HG03025 (cell line): ENCODE results near the gene GHRHR.

Experiments used
- ATAC-seq: cut with Tn5 transposase; IDR thresholded peaks from one replicate; pipeline ENCODE4 v1.9.1; 2021; ENCODE audit warnings: mild to moderate bottlenecking, moderate library complexity; ENCODE audit not compliant: unreplicated experiment, low FRiP score

Gene GHRHR

DNA sequence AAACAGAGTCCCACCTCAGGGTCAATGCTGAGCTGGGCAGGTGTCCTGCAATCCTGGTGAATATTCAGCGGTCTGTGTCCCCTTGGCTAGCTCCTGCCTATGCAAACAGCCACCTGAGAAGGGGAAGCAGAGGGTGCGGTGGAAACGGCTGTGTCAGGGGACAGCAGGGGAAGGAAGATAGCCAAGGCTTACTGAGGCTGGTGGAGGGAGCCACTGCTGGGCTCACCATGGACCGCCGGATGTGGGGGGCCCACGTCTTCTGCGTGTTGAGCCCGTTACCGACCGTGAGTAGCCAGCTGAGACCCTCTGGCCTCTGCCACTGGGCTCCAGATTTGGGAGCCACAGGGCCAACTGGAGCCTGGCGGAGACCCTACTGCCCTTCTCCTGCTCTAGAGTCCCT is at the start of gene GHRHR:
Gene GHRHR (plus strand): TSS at position 112 of the 400 bp plus-strand sequence. CDS start 116 bp downstream, at position 228.
- ATAC-seq: no peak

DNA sequence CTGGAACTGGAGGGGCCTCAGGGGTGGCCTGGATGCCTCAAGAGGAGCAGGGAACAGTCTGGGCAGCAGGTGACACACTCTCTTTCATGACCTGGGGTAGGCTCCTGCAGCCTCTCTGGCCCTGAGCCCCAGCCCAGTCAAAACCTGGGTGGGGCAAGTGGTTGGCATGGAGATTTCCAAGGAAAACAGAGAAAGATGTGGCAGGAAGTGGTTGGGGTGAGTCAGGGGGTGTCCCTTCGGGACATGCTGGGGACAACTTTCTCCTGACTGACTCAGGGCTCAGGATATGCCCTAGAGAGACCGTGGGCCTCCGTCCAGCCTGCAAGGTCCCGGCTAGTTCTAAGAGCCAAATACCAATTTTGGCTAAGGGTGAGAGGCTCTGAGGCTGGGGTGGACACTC is 49.2 kb upstream of the GHRHR start:
- ATAC-seq: no peak

DNA sequence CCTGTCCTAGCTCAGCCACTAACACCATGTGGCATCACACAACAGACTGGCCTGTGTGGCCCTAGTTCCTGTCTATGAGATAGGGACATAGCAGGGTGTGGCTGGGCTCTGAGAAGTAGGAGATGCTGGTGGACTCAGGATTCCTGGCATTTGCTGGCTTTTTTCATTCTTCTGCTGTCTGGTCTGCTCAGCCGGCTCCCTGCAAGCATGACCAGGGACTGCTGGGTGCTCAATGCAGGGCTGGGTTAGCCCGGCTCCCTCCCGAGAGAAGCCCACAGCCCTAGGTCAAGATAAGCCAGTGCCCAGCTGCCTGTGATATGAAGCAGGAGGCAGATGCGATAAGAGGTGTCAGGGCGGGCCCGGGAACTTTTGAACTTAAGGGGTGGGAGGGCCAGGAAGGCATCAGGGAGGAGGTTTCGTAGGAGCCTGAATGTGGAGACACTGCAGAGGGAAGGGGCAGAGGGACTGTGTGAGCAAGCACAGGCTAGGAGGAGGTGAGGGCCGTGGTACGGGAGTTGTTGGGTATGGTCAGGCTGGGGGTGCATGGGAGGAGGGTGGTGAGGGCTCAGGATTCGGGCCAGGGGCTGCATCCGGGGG is 48.6 kb upstream of the GHRHR start:
- no peak for ATAC-seq

DNA sequence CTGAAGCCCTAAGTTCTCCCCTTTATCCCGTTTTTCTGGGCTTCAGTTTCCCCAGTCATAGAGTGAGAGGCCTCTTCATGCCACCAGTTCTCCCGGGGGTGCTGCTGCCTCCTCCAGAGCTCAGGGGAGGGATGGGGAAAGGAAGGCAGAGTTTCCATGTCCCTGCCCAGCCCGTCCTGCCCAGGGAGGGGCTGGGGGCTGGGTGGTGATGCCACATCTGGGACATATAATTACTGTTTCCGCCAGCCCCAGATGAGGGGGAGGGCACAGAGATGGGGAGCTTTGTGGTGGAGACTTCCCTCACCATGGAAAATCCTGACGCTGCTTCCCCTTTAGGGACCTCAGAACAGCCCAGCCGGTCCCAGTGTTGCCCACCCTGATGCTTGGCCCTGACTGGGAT is 48.0 kb upstream of the GHRHR start:
- no peak for ATAC-seq

DNA sequence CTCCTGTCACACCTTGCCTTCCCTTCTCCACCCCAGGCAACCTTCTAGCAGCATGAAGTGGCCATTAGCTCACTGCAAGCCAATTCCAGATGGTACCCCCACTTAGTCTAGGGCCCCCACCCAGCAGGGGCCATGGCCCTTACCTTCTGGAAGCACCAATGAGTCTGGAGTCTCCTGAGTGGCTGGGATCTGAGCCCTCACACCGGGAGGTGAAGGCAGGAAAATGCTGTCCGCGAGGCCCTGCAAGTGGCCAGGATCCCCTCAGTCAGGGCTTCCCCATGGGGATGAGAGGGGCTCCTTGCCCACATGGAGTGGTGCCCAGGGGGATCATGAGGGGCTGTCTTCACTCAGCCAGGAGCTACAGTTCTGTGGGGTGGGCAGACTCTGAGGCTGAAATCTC is 47.5 kb upstream of the GHRHR start:
- no peak for ATAC-seq

DNA sequence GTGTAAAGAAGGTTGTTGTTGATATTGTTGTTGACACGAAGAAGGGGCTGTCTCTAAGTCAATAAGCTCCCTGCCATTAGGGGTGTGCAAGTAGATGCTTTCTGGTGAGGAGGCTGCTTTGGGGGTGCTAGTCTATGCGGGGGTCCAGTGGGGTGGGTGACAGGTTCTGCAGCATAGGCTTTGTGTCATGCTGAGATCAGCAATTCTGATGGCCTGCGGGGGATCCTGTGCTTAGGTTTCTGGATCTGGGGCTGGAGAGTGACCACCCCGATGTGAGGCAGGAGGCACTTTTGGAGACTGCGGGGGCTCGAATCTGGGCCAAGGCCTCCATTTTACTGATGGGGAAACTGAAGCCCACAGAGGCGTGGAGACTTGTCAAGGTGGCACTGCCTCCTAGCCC is 47.0 kb upstream of the GHRHR start:
- no peak for ATAC-seq

DNA sequence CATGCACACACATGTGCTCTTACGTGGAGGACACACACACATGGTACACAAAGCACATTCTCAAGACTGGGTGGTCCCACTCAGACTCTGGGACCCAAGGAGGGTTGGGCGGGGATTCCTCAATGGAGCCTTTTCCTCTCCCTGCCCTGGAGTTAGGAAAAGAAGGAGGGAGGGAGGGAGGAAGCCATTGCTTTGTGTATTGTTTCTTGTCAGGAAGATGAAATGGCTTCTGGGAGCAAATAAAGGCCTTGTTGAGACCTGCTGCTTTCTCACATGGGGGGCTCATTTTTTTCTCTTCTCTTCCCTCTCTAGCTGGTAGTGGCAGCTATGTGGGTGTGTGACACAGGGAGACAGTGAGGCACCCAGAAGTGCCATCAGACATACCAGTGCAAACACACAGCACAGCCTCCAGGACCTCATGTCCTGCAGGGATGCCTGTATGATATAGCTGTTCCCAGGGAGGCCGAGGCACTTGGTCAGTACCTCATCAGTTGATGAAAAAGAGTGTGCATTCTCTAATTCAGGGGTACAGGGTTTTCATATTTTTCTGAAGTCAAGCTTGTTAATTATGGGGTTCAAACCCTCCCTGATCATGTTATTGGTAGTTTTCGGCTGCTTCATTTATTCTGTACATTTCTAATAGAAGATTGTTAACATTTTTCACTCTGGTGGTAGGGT is 46.4 kb upstream of the GHRHR start:
- ATAC-seq: no peak

DNA sequence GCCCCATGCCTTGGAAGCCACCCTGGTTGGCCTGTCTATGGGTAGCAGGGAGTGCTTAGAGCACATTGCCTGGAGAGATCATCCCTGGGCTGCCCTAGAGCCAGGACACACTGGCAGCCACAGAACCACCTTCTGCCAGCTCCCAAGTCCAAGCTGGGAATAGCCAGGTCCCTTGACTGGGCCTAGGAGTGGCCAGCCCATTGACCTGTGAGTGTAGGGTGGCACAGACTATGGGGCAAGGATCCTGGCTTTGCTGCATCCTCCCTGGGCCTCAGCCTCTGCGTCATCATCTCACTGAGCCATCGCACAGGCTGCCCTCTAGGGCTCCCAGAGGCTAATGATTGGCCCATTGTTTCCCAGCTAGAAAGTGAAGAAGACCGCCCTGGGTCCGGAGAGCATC is 45.1 kb upstream of the GHRHR start:
- no peak for ATAC-seq

DNA sequence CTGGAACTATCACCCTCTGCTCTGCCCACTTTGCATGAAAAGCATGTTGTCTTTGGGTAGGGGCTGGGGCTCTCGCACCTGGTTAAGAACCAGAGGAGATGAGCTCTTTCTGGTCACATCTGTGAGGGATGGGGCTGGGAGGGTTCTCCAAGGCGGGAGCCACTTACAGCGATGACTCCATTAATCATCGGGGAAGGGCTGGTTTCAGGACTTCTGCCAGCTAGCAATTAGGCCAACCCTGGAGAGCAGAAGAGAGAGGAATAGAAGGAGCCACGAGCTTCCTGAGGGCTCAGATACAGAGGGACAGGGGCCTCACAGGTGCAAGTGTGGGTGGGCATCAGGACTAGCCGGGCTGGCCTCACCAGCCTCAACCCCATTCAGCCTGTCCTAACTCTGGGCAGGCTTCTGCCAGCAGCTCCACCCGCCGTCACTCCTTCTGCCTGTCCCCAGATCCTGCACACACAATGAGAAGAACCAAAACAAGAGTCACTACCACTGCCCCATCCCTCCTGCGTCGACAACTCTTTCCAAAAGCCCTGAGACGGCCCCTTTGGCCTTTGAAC is 43.7 kb upstream of the GHRHR start:
- no peak for ATAC-seq

DNA sequence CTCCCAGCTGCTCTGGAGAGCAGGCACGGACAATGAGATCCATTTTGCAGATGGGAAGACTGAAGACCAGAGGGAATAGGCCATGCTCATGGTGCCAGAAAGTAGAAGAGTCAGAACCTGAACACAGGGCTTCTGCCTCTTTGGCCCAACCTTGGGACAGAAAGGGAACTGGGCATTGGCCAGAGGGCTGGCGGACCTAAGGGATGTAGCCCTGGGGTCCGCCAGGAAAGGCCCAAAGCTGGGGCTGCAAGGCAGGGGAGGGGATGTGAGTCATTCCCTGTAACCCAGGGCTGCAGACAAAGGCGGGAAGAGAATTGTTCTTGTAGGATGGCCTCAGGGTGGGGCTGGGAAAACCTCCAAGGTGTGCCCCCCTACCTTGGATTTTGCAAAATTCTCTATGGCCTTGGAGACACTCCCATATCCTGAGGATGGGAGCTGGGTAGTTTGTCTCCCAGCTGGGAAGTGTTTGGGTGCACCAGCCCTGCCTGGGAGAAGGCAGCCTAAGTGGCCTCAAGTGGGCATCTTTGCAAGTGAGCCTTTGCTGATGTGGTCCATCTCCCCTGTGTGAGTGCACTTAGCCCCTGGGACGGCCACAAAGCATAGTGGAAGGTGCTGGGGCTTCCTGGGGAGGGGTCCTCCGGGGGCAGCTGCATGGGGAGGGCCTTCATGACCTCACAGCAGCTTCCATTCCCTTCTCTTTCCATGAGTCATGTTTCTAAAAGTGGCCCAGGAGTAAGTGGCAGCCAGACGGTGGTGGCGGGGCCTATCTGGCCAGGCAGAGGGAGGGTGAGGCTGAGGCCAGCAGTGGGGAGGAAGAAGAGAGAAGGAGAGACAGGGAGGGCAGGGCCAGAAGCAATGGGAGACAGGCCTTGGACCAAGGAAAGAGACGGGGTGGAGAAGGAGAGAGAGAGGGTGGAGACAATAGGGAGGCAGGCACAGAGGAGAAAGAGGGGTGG is 42.9 kb upstream of the GHRHR start:
- no peak for ATAC-seq

DNA sequence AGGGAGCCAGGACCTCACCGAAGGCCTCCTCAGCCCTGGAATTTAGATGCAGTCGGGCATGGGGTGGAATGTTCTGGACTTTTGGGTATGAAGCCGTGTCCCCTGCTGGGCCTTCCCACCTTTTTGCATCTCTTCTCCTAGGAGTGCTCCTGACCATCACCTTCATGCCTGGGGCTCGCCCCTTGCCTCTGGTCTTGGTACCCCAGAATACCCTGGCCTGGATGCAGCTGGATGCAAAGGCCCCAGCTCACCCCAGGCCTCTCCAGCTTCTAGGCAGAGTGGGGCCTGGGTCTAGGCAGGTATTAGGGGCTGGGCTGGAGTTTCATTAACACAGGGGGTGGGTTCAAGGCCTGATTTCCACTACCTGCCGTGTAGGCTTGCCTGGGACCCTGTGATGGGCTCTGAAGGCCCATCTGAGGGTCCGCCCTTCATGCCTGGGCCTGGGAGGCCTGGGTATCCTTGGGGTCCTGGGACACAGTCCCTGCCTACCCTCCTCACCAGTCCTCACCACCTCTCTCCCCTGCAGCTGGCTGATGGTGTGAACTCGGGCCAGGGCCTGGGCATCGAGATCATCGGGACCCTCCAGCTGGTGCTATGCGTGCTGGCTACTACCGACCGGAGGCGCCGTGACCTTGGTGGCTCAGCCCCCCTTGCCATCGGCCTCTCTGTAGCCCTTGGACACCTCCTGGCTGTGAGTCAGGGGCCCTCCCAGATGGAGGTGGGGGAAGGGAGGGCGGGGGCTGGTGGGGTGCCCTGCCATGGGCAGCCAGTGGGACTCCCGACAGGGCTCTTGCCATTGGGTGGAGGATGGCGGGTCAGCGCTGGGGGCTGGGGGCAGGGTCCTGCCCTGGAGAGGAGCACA is 42.0 kb upstream of the GHRHR start:
- ATAC-seq: no peak

DNA sequence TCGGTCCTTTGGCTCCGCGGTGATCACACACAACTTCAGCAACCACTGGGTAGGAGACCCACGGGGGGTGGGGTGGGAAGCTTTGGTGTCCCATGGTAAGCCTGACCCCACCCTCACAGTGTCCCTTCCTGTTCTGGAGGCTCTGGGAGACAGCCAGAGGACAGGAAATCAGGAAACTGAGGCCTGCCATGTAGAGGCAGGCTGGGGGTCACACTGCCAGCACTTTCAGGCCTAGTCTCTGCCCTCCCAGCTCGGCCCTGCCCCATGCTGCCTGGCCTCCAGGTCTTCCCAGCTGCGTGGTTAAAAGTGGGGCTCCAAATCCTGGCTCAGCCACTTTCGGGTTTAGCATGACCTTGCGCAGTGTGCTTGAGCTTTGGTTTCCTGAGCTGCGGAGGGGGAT is 41.2 kb upstream of the GHRHR start:
- ATAC-seq: no peak

DNA sequence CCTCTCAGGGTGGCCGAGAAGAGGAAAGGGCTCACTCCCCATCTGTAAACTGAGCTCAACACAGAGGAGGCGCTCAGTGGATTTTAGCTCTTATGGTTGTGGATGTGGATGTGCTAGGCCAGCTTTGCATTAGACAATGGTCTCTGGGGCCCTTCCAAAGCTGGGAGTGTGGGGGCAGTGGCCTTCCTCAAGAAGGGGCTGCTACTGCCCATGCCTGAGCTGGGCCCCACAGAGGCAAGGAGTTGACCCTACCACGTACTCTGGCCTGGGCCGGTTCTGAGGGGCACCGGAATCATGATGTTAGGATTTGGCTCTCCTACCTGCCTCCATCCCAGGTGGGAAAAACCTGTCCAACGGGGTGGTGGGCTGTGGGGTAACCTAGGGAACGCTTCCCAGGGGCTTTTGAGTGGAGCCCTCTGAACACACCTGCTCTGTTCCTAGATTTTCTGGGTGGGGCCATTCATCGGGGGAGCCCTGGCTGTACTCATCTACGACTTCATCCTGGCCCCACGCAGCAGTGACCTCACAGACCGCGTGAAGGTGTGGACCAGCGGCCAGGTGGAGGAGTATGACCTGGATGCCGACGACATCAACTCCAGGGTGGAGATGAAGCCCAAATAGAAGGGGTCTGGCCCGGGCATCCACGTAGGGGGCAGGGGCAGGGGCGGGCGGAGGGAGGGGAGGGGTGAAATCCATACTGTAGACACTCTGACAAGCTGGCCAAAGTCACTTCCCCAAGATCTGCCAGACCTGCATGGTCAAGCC is 40.6 kb upstream of the GHRHR start:
- no peak for ATAC-seq

DNA sequence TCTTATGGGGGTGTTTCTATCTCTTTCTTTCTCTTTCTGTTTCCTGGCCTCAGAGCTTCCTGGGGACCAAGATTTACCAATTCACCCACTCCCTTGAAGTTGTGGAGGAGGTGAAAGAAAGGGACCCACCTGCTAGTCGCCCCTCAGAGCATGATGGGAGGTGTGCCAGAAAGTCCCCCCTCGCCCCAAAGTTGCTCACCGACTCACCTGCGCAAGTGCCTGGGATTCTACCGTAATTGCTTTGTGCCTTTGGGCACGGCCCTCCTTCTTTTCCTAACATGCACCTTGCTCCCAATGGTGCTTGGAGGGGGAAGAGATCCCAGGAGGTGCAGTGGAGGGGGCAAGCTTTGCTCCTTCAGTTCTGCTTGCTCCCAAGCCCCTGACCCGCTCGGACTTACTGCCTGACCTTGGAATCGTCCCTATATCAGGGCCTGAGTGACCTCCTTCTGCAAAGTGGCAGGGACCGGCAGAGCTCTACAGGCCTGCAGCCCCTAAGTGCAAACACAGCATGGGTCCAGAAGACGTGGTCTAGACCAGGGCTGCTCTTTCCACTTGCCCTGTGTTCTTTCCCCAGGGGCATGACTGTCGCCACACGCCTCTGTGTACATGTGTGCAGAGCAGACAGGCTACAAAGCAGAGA is 39.9 kb upstream of the GHRHR start:
- no peak for ATAC-seq

DNA sequence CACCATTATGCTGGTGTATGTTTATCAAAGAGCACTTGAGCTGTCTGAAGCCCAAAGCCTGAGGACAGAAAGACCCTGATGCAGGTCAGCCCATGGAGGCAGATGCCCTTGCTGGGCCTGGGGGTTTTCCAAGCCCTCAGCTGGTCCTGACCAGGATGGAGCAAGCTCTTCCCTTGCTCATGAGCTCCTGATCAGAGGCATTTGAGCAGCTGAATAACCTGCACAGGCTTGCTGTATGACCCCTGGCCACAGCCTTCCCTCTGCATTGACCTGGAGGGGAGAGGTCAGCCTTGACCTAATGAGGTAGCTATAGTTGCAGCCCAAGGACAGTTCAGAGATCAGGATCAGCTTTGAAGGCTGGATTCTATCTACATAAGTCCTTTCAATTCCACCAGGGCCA is 39.1 kb upstream of the GHRHR start:
- ATAC-seq: no peak

DNA sequence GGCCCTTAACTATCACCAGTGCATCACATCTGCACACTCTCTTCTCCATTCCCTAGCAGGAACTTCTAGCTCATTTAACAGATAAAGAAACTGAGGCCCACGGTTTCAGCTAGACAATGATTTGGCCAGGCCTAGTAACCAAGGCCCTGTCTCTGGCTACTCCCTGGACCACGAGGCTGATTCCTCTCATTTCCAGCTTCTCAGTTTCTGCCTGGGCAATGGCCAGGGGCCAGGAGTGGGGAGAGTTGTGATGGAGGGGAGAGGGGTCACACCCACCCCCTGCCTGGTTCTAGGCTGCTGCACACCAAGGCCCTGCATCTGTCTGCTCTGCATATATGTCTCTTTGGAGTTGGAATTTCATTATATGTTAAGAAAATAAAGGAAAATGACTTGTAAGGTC is 38.6 kb upstream of the GHRHR start:
- no peak for ATAC-seq

DNA sequence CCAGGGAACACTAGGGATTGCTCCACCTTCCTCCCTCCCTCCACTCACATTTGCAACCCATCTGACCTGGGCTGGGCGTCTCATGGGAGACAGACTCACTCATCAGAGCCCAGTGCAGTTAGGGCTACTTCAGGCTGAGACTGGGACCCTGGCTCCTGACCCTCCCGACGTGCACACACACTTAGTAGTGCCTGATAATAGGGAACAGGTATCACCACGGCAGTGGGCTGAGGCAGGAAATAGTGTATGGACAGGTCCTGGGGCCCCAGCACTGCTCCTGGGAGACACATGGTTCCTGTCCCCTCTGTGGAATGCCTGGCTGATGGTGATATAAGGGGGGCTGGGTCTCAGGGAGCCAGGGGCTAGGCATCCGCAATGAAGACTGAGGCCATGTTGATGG is 37.8 kb upstream of the GHRHR start:
- no peak for ATAC-seq

DNA sequence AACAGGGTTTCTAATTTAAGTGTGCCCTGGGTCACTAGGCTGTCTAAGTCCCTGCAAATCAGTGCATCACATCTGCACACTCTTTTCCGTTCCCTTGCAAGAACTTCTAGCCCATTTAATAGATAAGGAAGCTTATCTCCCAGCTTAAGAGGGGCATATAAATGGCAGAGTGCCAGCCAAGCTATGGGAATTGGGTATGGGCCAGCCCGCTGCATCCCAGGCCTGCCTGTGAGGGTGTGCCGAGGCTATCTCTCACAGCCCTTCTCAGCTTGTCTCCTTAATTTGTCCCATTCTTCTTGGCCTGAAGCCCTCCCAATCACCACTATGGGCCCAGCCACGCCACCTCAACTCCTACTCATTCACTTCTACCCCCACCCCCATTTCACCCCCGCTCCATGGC is 37.4 kb upstream of the GHRHR start:
- no peak for ATAC-seq

DNA sequence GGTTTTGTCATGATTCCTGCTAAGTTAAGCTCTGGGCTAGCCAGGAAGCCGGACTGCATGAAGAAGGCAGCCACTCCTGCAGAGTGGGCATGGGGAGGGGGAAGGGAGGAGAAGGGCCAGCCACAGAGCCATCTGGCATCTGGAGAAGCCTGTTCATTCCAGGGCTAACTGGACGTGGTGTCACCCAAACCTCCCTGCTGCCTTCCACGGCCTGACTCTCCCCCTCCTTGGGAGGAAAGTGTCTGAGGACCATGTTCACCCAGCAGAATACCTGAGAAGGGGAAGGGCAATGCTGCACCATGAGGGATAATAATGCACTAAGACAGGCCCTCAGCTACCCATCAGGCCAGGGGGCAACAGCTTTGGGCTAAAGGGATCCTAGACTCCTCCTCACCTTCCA is 36.7 kb upstream of the GHRHR start:
- no peak for ATAC-seq
